Calu3 (cell line): Measurements from ENCODE around the gene TBC1D9B. TPM values are rescaled to one million over a fixed set of nuclear protein-coding genes. Genes with fewer than 3 reads are reported as not detected.

Experiments used
- BruUV-seq: library from RNA; stranded (reverse); fragments of 400-500 nt; replicated peaks from 2 replicates; lab custom pipeline; 2021; lab: Mats Ljungman, UMichigan
- CTCF ChIA-PET: fragments of 300-600 bp; sonication (Branson Sonifier 250); formaldehyde crosslinking; loops from one replicate; lab custom pipeline; 2022; ENCODE audit warnings: antibody characterized with exemption; lab: Charles Lee
- DNase-seq: peaks from one replicate; pipeline ENCODE4 v3.0.0; 2022
- H3K27ac Mint-ChIP-seq: one replicate; pipeline ENCODE4 v1.8.0; 2022; ENCODE audit warnings: mixed read lengths; ENCODE audit not compliant: unreplicated experiment
- H3K27me3 Mint-ChIP-seq: one replicate; pipeline ENCODE4 v1.8.0; 2022; ENCODE audit warnings: mixed read lengths; ENCODE audit not compliant: unreplicated experiment
- H3K36me3 Mint-ChIP-seq: one replicate; pipeline ENCODE4 v1.8.0; 2022; ENCODE audit warnings: mild to moderate bottlenecking, moderate library complexity, mixed read lengths; ENCODE audit not compliant: insufficient read depth, unreplicated experiment
- H3K4me1 Mint-ChIP-seq: one replicate; pipeline ENCODE4 v1.8.0; 2022; ENCODE audit warnings: mild to moderate bottlenecking, low read depth, mixed read lengths; ENCODE audit not compliant: unreplicated experiment
- H3K4me3 Mint-ChIP-seq: one replicate; pipeline ENCODE4 v1.8.0; 2022; ENCODE audit warnings: mild to moderate bottlenecking, low read depth, moderate library complexity, mixed read lengths; ENCODE audit not compliant: unreplicated experiment
- H3K9me3 Mint-ChIP-seq: one replicate; pipeline ENCODE4 v1.8.0; 2022; ENCODE audit warnings: low read depth, mixed read lengths; ENCODE audit not compliant: unreplicated experiment
- CTCF ChIP-seq: fragments of 200-600 bp; IDR thresholded peaks from one replicate; pipeline ENCODE4 v1.8.0; 2022; ENCODE audit warnings: antibody characterized with exemption; ENCODE audit not compliant: unreplicated experiment
- intact Hi-C: fragments of 100-400 bp; cut with micrococcal nuclease; formaldehyde crosslinking; loops from one replicate; pipeline ENCODE4 v1.10.0; 2022; ENCODE audit not compliant: unreplicated experiment
- total RNA-seq: library from RNA; stranded (reverse); gene quantifications from 2 replicates; pipeline ENCODE4 v1.2.3, GENCODE V29; 2022

The TBC1D9B gene
- total RNA-seq, 1 experiment from 2014 or later = 148 TPM

- CTCF ChIA-PET = interaction anchor here (0.5 kb wide), 1 partner anchor 851 kb away, joined by 5 read pairs; no protein-coding TSS in a partner anchor
- TF ChIP-seq CTCF = no peak
- no peak for DNase-seq
- no peaks in the 10 kb centered on the region for H3K9me3 Mint-ChIP-seq
- no peak overlapping the region for H3K27ac Mint-ChIP-seq
- H3K27me3 Mint-ChIP-seq = peaks cover 12% of the 10 kb centered on the region
- peaks cover 12% of the 10 kb centered on the region for H3K4me1 Mint-ChIP-seq
- intact Hi-C loops = no loop called here
- BruUV-seq = no TSS peak
- H3K4me3 Mint-ChIP-seq = peak overlapping the region; percentile 74
- peaks cover 41% of the 10 kb centered on the region for H3K36me3 Mint-ChIP-seq
These were observed 831 bp upstream of the TBC1D9B start for GRCh38 chr5:179908528-179908927.

GRCh38 chr5:179906795-179907555, 722 bp downstream of the TBC1D9B start:
- H3K4me3 Mint-ChIP-seq = peak overlapping the region; percentile 97
- H3K27ac Mint-ChIP-seq = peak overlapping the region; percentile 93
- peaks cover 12% of the 10 kb centered on the region for H3K27me3 Mint-ChIP-seq

DNA sequence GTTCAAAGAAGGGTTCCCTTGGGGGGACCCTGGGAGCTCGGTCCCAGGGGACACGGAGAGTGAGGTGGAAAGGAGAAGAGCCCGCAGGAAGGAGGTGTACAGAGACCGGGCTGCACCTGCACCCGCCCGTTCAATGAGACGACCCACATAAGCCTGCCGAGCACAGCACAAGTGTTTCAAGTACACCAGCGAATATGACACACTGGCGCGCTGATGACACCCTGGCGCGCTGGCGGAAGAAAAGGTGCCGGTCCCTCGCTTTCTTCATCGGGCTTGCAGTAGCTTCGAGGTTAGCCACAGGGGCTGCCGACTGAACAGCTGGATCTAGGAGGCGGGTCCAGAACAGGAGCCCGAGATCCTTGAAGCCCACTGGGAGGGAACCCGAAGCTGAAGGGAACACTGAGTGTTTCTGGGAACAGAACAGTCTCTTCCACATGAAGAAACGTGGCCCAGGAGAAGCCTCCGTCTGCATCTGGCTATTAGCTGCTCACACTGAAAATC, 1.4 kb downstream of the TBC1D9B start:
- no peak for DNase-seq
- CTCF ChIA-PET = interaction anchor here (0.6 kb wide), 1 partner anchor 139 kb away, joined by 3 read pairs; no protein-coding TSS in a partner anchor
- TF ChIP-seq CTCF = no peak

More at GRCh38 chr5:179906795-179907555, 722 bp downstream of the TBC1D9B start:
- Mint-ChIP-seq H3K4me1 (peaks cover 11% of the 10 kb centered on the region), H3K36me3 (peaks cover 52% of the 10 kb centered on the region), H3K9me3 (no peaks in the 10 kb centered on the region)
- no TSS peak for BruUV-seq
- peak; percentile 41 for DNase-seq
- CTCF ChIA-PET = interaction anchor here (0.6 kb wide), 1 partner anchor 139 kb away, joined by 3 read pairs; no protein-coding TSS in a partner anchor
- intact Hi-C loops = no loop called here
- TF ChIP-seq CTCF = no peak

GRCh38 chr5:179905161-179905560, 2.5 kb downstream of the TBC1D9B start:
- peaks cover 11% of the 10 kb centered on the region for H3K4me1 Mint-ChIP-seq
- H3K4me3 Mint-ChIP-seq = no peak overlapping the region

More for the DNA sequence above, 1.4 kb downstream of the TBC1D9B start:
- Mint-ChIP-seq H3K4me1 (peaks cover 11% of the 10 kb centered on the region), H3K36me3 (peaks cover 54% of the 10 kb centered on the region), H3K9me3 (no peaks in the 10 kb centered on the region), H3K4me3 (peak overlapping the region; percentile 97), H3K27me3 (peaks cover 12% of the 10 kb centered on the region), H3K27ac (peak overlapping the region; percentile 93)
- intact Hi-C loops = no loop called here
- BruUV-seq = no TSS peak

More at GRCh38 chr5:179905161-179905560, 2.5 kb downstream of the TBC1D9B start:
- intact Hi-C loops = no loop called here
- no TSS peak for BruUV-seq
- Mint-ChIP-seq H3K9me3 (no peaks in the 10 kb centered on the region), H3K27me3 (peaks cover 11% of the 10 kb centered on the region), H3K27ac (no peak overlapping the region), H3K36me3 (peaks cover 62% of the 10 kb centered on the region)
- no peak for TF ChIP-seq CTCF
- CTCF ChIA-PET = no interaction called here
- DNase-seq = no peak
